ENCODE data around the gene SGSM1. TPM values are rescaled to one million over a fixed set of nuclear protein-coding genes. Genes with fewer than 3 reads are reported as not detected.

The SGSM1 gene
- total RNA-seq, 1 experiment from 2014 or later, result 4.3 TPM

- TF ChIP-seq, protein P1, sequence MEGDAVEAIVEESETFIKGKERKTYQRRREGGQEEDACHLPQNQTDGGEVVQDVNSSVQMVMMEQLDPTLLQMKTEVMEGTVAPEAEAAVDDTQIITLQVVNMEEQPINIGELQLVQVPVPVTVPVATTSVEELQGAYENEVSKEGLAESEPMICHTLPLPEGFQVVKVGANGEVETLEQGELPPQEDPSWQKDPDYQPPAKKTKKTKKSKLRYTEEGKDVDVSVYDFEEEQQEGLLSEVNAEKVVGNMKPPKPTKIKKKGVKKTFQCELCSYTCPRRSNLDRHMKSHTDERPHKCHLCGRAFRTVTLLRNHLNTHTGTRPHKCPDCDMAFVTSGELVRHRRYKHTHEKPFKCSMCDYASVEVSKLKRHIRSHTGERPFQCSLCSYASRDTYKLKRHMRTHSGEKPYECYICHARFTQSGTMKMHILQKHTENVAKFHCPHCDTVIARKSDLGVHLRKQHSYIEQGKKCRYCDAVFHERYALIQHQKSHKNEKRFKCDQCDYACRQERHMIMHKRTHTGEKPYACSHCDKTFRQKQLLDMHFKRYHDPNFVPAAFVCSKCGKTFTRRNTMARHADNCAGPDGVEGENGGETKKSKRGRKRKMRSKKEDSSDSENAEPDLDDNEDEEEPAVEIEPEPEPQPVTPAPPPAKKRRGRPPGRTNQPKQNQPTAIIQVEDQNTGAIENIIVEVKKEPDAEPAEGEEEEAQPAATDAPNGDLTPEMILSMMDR (conservative IDR thresholded peaks at IDR 0.05), result no peak
- no peaks in the 10 kb centered on the region for H3K27me3 Mint-ChIP-seq (ENCODE audit: low read depth)
- Histone ChIP-seq H3K79me2 (ENCODE audit: insufficient read depth, low read length) (no peaks in the 10 kb centered on the region), H4K8ac (replicated peaks; ENCODE audit: insufficient read length, low read depth, low read length) (no peak overlapping the region), H4K91ac (ENCODE audit: insufficient read length, low read depth, low read length) (no peak overlapping the region), H3K27ac (ENCODE audit: insufficient read length, low read depth, low read length) (no peak overlapping the region), H3K14ac (ENCODE audit: insufficient read depth, low read length) (no peak overlapping the region), H3K56ac (ENCODE audit: insufficient read length, low read depth, low read length) (no peak overlapping the region), H2BK5ac (ENCODE audit: insufficient read length, low read length) (no peak overlapping the region), H3K4me2 (ENCODE audit: insufficient read depth, insufficient read length, low read length) (no peak overlapping the region), H3K23me2 (ENCODE audit: insufficient read length, low read depth, low read length, poor library complexity, severe bottlenecking) (no peaks in the 10 kb centered on the region), H3K4ac (ENCODE audit: low read depth, low read length) (no peak overlapping the region), H3T11ph (ENCODE audit: low read length) (no peak overlapping the region), H2BK12ac (ENCODE audit: insufficient read length, low read depth, low read length) (no peak overlapping the region), H2AFZ (ENCODE audit: low read length) (no peak overlapping the region), H4K20me1 (ENCODE audit: control insufficient read depth, insufficient read depth, insufficient read length) (no peaks in the 10 kb centered on the region), H3K18ac (ENCODE audit: insufficient read length, low read depth, low read length) (no peak overlapping the region), H3K9ac (ENCODE audit: extremely low read depth, insufficient read length, low read length) (no peak overlapping the region), H2BK120ac (ENCODE audit: low read depth, low read length, poor library complexity, severe bottlenecking) (no peak overlapping the region), H2BK20ac (ENCODE audit: low read depth, low read length, poor library complexity, severe bottlenecking) (no peak overlapping the region), H2AK5ac (ENCODE audit: insufficient read length, low read length) (no peak overlapping the region), H4K5ac (ENCODE audit: insufficient read length, low read depth, low read length) (no peak overlapping the region), H3K23ac (ENCODE audit: insufficient read length, low read depth, low read length) (no peak overlapping the region), H3K79me1 (ENCODE audit: insufficient read depth, low read depth, low read length, poor library complexity, severe bottlenecking) (no peaks in the 10 kb centered on the region), H3K27me3 (ENCODE audit: insufficient read depth, low read length) (no peaks in the 10 kb centered on the region), H3K4me1 (ENCODE audit: insufficient read depth, low read length) (no peaks in the 10 kb centered on the region), H3K9me3 (ENCODE audit: control insufficient read depth, low read depth, low read length) (no peaks in the 10 kb centered on the region), H2BK15ac (ENCODE audit: low read depth, low read length) (no peak overlapping the region)
- no peak overlapping the region for H3K4me3 Mint-ChIP-seq
- WGBS (ENCODE audit: extremely low coverage, insufficient read length, low lambda C conversion rate), result no CpG with 5 or more reads among the region's 2 CpGs
- H3K27ac Mint-ChIP-seq, result no peak overlapping the region
- no peaks in the 10 kb centered on the region for H3K9me3 Mint-ChIP-seq
- no peak for DNase-seq
- peaks cover 8 to 11% (median 10%) of the 10 kb centered on the region in 3 experiments; a peak in 6 of 7 replicates for H3K36me3 Mint-ChIP-seq (ENCODE audit: insufficient read depth in 1 of 3, low read depth in 3 of 3)
- peaks cover 2 to 12% of the 10 kb centered on the region in 2 experiments; a peak in 3 of 4 replicates for H3K4me1 Mint-ChIP-seq
These were observed 51.6 kb downstream of the SGSM1 start for GRCh38 chr22:24857576-24857975.
